Lower leg skin (tissue), 4 donors: ENCODE results near the gene PPP2R5D. TPM values are rescaled to one million over a fixed set of nuclear protein-coding genes. Genes with fewer than 3 reads are reported as not detected.
"Not testable (repeated sequence)": the region's sequence is repeated elsewhere in the genome, so short reads cannot be mapped to it uniquely, and the experiment has no call there.

ENCODE experiments used
- DNase-seq, 2 donors: peaks; one replicate each; pipeline ENCODE4 v3.0.0-alpha.2; 2019; ENCODE audit warnings: low spot score in 2 of 2
- H3K4me3 ChIP-seq: fragments of 200-600 bp; sonication (generic); 2 replicates; pipeline ENCODE4 v1.5.1; 2017; ENCODE audit warnings: mild to moderate bottlenecking, low read depth; ENCODE audit not compliant: poor library complexity, severe bottlenecking
- CTCF ChIP-seq, 3 donors: fragments of 450-650 bp; IDR thresholded peaks; one replicate each; pipeline ENCODE4 v1.5.1; 2016; ENCODE audit warnings: antibody characterized with exemption in 3 of 3, mild to moderate bottlenecking in 3 of 3, moderate library complexity in 2 of 3
- POLR2A ChIP-seq, 2 donors: fragments of 450-650 bp; IDR thresholded peaks; one replicate each; pipeline ENCODE4 v1.6.1; 2016 to 2017; ENCODE audit warnings: antibody characterized with exemption in 2 of 2, mild to moderate bottlenecking in 1 of 2, moderate library complexity in 1 of 2
- WGBS, 2 donors: methylation state at CpG; one replicate each; pipeline ENCODE4 v1.1.5; 2018; 5-methylcytosine and 5-hydroxymethylcytosine counted together
- intact Hi-C: fragments of 100-400 bp; cut with DNase I; formaldehyde crosslinking; loops from one replicate; pipeline ENCODE4 v1.15.0; 2023; ENCODE audit warnings: low total_unique reads
- total RNA-seq, 4 donors: library from RNA; depleted of rRNA; stranded (reverse); fragments of >200 nt; gene quantifications; one replicate each; pipeline ENCODE4 v1.1.0, GENCODE V29; 2016

Gene PPP2R5D
- total RNA-seq, 4 donors from 2014 or later, result 26.3 to 49.4 (median 40.8) TPM

DNA sequence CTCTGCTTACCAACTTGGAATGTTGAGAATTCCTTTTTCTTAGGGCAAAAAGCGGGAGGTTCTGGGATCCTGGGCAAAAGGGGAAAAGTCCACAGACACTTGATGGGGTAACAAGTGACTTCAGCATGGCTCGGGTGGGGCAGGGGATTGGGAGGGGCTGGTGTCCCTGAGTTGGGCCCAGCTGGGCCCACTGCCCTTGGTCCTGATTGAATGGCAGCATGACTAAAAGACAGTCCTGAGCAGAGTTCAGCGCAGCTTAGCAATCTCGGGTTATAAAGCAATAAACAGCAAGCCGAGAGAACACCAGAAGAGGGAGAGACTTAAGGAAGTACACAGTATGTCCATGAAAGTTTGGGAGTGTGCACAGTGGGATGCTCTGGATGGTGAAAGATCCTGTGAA lies 5.6 kb downstream of the PPP2R5D start:
- intact Hi-C loops, result no loop called here
- 67 to 90% methylated on average over 5 of the region's 5 CpGs for WGBS, 2 donors
- TF ChIP-seq POLR2A (IDR thresholded peaks at IDR 0.05) (no peak), CTCF (IDR thresholded peaks at IDR 0.05) (no peak)
- H3K4me3 ChIP-seq, result no peak overlapping the region
- no peak for DNase-seq

DNA sequence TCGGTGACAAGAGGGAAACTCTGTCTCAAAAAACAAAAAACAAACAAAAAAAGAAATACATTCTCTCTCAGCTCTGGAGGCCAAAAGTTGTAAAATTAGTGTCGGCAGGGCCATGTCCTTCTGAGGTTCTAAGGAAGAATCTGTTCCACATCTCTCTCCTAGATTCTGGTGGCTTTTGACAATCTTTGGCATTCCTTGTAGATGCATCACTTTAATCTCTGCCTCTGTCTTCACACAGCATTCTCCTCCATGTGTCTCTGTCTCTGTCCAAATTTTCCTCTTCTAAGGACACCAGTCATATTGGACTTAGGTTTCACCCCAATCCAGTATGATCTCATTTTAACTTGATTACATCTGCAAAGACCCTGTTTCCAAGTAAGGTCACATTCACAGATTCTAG lies 9.1 kb downstream of the PPP2R5D start:
- H3K4me3 ChIP-seq, result no peak overlapping the region
- 81 to 91% methylated on average over 2 of the region's 2 CpGs for WGBS, 2 donors
- no peak for TF ChIP-seq CTCF (IDR thresholded peaks at IDR 0.05)
- no peak for TF ChIP-seq POLR2A (IDR thresholded peaks at IDR 0.05)
- intact Hi-C loops, result no loop called here
- no peak for DNase-seq

GRCh38 chr6:42996513-42996912 lies 12.1 kb downstream of the PPP2R5D start:
- no peak for TF ChIP-seq CTCF (IDR thresholded peaks at IDR 0.05)
- no peak for TF ChIP-seq POLR2A (IDR thresholded peaks at IDR 0.05)
- DNase-seq, result no peak
- no peak overlapping the region for H3K4me3 ChIP-seq
- intact Hi-C loops, result no loop called here

GRCh38 chr6:42998205-42998604 lies 13.8 kb downstream of the PPP2R5D start:
- 92 to 93% methylated on average over 9 of the region's 9 CpGs for WGBS, 2 donors
- H3K4me3 ChIP-seq, intact Hi-C loops, DNase-seq: not testable (repeated sequence)

GRCh38 chr6:43001843-43002242 lies 17.5 kb downstream of the PPP2R5D start:
- no peak for DNase-seq
- WGBS, 2 donors, result 92 to 96% methylated on average over 8 of the region's 8 CpGs
- no peak overlapping the region for H3K4me3 ChIP-seq
- intact Hi-C loops, result no loop called here
- TF ChIP-seq CTCF (IDR thresholded peaks at IDR 0.05) (no peak), POLR2A (IDR thresholded peaks at IDR 0.05) (no peak)

DNA sequence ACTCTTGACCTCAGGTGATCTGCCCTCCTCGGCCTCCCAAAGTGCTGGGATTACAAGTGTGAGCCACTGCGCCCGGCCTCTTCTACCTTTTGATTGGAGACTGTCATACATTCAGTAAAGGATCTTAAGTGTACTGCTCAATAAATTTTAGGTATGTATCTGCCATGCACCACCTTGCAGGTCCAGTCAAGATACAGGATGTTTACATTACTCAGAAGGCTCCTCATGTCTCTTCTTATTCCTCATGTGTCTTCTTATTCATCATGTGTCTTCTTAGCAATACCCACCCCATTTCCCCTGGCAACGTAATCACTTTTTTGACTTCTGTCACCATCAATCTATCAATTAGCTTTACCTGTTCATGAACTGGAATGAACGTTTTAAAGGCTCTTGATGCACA lies 21.5 kb downstream of the PPP2R5D start:
- no peak overlapping the region for H3K4me3 ChIP-seq
- 90 to 92% methylated on average over 5 of the region's 5 CpGs for WGBS, 2 donors
- TF ChIP-seq CTCF (IDR thresholded peaks at IDR 0.05) (no peak), POLR2A (IDR thresholded peaks at IDR 0.05) (no peak)
- no peak for DNase-seq
- intact Hi-C loops, result no loop called here
